Loucy (cell line): ENCODE results near the gene GOLGA6L7.

ENCODE experiments used
- CTCF ChIP-seq: fragments of 200-600 bp; sonication (generic); conservative IDR thresholded peaks from 2 replicates; pipeline ENCODE4 v1.5.1; 2014; ENCODE audit warnings: mild to moderate bottlenecking, antibody characterized with exemption, low read length
- EZH2phosphoT487 ChIP-seq: fragments of 200-600 bp; IDR thresholded peaks from 2 replicates; pipeline ENCODE4 v1.6.1; 2018; ENCODE audit warnings: antibody characterized with exemption, mild to moderate bottlenecking, moderate library complexity, borderline replicate concordance

DNA sequence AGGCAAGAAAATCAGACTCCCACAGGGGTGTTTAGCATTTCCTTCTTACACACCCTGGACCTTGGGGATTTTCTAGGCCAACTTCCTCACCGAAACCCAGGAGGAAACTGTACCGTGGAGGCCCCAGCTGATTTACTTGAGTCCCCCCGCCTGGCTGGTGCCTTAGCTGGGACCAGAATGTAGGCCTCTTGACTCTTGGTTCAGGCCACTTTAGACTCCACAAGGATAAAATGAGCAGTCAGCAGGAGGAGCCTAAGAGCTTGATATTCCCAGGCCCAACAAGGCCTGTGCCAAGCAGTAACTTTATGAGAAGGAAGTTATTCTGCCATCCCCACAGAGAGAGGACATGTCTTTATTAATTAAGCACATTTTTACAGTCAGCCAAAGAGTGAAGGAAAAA is 32.7 kb upstream of the GOLGA6L7 start:
- TF ChIP-seq CTCF = no peak
- no peak for TF ChIP-seq EZH2phosphoT487
